Measurements from ENCODE around the gene FCGBP. TPM values are rescaled to one million over a fixed set of nuclear protein-coding genes. Genes with fewer than 3 reads are reported as not detected.
A peak's percentile ranks its signal among the peaks of the same experiment; 100 is the strongest.
"Not testable (repeated sequence)": the region's sequence is repeated elsewhere in the genome, so short reads cannot be mapped to it uniquely, and the experiment has no call there.

Gene FCGBP
- total RNA-seq (2014; rRNA removed; shearing (Covaris generic)) = 0.02 and 0.06 TPM in 2 replicates
- 0.12 TPM in 1 of 2 replicates, not detected in the other for polyA plus RNA-seq (2014; cell fraction: nucleus; rRNA removed)

DNA sequence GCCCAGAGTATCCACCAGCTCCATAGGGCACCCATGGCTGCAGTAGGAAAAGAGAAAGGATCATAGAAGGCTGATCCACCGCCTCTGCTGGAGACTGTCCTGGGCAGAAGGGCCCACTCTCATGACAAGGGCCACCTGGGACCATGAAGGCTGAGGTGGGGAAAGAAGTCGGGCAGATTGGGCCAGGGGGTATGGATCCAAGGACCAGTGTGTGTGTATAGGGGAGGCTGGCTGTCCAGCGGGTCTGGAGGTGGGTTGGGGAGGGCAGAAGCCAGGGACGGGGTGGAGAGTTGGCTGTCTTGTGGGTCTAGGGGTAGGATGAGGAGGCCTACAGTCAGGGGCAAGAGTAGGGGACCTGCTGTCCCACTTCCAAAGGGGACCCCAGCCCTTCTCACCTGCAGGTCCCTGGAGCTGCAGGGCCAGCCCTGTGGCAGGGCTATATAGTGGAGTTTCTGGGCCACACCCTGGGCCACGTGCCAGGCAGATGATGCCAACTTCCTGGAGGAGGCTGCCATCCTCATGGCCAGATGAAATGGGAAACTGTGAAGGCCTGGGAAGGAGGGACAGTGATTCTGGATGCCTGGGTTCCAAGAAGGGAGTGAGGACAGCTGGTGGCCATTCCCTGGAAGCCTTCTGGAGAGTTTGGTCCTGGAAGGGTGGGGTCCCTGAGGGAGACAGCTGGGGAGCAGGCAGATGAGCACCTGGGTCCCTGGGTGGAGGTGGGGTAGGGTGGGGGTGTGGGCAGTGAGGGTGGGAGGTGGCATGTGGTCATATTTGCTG, at the start of gene FCGBP:
TSS of gene FCGBP (minus strand) at position 51 of the 780 bp plus-strand sequence.
- no peak for DNase-seq (ENCODE audit: extremely low read depth, low read depth)

DNA sequence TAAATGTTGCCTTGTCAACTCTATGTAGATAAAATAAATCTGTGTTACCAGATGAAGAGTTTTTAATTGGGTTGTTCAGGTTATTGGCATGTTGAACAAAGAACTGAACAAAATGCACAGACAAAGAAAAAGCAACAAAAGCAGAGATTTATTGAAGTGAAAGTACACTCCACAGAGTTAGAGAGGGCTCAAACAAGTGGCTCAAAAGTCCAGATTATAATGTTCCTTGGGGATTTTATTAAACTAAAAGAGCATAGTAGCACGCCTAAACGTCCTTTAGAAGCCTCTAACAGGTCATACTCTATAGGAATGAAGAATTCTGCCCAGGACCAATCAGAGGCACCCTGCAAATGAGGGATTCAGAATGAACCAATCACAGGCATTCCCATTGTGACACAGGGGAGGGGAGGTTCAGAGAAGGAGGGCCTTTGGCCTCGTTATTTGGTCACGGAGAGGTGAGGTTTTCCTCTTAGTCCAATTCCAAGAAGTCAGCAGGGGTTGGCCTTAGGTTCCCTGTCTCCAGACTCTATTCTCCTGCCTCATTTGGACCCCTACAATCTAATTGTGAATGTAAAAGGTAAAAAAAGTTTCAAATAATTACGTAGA, 49.4 kb upstream of the FCGBP start:
- DNase-seq (ENCODE audit: extremely low read depth, low read depth) = no peak

DNA sequence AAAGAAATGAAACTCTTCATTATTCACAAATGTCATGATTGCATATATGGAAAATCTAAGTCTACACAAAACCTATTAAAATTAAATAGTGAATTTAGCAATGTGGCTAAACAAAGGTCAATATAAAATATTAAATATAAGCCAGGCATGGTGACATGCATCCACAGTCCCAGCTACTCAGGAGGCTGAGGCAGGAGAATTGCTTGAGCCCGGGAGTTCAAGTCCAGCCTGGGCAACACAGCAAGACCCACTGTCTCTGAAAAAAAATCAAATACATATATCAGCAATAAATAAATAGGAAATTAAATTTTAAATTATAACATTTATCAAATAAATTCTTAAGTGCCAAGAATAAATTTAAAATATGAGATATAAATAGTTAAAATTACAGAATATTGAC, 48.4 kb upstream of the FCGBP start:
- DNase-seq (ENCODE audit: extremely low read depth, low read depth) = no peak

DNA sequence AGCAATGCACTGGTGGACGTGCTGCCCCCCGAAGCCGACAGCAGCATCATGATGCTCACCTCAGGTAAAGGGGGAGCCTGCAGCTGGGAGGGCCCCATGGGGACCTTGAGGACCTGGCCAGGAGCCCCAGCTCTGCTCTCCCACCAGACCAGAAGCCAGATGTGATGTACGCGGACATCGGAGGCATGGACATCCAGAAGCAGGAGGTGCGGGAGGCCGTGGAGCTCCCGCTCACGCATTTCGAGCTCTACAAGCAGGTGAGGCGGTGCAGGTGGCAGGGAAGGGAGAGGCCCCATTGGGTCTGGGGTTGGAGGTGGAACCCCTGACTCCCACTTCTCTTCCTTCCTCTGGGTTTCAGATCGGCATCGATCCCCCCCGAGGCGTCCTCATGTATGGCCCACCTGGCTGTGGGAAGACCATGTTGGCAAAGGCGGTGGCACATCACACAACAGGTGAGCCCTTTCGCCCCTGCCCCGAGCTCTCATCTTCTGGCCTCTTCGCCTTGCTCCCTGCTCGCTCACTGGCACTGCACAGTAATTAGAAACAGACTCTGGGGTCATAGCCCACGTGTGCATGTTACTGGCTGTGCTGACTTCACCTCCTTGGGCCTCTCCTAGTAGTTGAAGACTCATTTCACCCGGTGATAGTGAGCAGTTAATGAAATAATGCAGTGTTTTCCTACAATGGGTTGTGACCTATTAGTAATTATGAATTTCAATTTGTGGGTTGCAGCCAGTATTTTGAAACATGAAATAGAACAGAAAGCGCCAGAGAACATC, 40.1 kb upstream of the FCGBP start:
- DNase-seq (ENCODE audit: extremely low read depth, low read depth) = no peak

DNA sequence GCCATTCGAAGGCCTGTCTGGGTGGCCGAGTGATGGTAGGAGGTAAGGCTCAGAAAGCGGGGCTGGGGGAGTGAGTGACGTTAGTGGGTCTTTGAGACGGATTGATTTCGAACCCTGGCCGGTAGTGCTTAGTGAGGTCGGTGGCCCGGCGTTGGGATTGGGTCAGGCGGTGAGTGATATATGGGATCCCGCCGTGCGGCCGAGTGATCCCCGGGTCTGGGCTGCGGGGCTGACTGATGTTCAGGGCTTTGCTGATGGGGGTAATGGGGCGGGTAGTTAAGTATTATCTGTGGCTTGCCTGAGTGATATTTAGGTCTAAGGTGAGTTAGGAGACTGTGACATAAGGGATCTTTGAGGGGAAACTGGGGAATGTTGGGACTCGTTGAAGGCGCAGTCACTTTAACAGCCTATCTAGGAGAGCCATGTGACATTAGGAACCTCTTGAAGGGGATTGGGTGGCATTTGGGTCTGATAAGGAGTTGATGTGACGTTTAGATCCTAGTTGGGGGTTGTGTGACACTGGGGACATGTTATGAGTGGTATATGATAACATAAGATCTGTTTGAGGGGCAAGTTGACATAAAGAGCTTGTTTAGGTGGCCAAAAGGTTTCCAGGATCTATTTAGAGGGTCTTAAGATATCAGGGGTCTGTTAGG, 37.1 kb upstream of the FCGBP start:
- DNase-seq (ENCODE audit: extremely low read depth, low read depth) = no peak

DNA sequence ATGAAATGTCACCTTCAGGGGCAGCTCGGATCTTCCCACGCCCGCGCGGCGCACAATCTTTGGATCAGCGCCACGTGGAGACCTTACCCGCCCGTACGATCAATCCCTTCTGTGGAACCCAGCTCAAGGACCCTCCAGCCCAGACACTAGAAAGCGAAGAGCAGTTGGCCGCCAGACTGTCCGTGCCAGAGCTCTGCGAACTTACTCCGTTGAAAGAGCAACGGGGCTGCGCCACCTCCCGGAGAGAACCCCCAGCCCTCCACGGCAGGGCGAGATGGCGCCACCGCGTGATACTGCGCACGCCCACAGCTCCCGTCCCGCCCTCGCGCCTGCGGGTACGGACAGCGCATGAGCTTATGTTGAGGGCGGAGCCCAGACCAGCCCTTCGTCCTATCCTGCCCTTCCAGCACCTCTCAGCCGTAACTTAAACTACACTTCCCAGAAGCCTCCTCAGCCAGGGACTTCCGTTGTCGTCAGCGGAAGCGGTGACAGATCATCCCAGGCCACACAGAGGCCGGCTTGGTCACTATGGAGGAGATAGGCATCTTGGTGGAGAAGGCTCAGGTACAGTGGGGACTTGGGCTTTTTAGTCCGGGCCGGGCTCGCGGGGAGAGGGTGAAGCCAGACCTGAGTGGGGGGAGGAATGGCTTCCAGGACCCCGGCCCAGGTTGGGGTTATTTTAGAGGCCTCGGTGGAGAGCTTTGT, 36.4 kb upstream of the FCGBP start, which contains the start of gene PSMC4:
TSS of gene PSMC4 (plus strand) at position 491 of the 705 bp plus-strand sequence. CDS start at position 529, 38 bp downstream.
- DNase-seq (ENCODE audit: extremely low read depth, low read depth) = peak; percentile 97

DNA sequence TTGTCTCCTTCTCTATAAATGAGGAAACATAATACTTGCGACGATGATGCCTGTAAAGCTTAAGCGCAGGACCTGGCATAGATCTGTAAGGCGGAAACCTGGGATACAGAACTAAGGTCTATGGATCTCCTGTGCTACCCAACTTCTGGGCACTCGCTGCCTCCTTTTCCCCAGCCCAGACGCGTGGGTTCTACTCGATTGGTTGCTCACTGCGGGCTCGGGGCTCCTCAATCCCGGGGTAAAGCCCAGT, 35.9 kb upstream of the FCGBP start:
- no peak for DNase-seq (ENCODE audit: extremely low read depth, low read depth)

DNA sequence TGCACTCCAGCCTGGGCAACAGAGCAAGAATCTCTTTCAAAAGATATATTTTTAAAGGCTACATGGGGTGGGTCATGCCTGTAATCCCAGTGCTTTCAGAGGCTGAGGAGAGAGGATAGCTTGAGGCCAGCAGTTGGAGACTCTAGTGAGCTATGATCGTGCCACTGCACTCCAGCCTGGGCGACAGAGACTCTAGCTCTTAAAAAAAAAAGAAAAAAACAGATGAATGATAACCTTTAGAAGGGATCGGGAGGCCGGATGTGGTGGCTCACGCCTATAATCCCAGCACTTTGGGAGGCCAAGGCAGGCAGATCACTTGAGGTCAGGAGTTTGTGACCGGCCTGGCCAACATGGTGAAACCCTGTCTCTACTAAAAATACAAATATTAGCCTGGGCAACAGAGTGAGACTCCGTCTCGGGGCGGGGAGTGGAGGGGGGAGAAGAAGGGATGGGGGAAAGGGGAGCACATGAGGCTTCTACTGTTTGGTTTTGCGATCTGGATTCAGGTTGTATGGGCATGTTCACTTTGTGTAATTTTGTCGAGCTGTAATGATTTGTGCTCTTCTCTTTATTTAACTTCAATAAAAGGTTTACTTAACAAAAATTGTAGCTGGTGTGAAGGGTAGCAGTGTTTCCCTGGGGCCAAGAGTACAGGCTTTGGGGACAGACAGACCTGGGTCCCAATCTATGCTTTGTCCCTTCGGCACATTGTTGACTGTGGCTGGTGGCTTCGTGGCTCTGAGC, 35.4 kb upstream of the FCGBP start:
- DNase-seq (ENCODE audit: extremely low read depth, low read depth) = no peak

DNA sequence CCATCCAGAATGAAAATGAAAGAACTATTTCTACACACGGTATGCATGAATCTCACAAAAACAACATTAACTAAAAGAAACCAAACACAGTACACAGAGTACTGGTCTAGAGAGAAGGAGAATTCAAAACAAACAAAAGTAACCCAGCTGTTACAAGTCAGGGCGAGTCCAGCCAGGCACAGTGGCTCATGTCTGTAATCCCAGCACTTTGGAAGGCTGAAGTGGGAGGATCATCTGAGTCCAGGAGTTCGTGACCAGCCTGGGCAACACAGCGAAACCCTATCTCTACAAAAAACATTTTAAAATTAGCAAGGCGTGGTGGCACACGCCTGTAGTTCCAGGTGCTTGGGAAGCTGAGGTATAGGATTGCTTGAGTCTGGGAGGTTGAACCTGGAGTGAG, 34.8 kb upstream of the FCGBP start:
- DNase-seq (ENCODE audit: extremely low read depth, low read depth) = no peak

DNA sequence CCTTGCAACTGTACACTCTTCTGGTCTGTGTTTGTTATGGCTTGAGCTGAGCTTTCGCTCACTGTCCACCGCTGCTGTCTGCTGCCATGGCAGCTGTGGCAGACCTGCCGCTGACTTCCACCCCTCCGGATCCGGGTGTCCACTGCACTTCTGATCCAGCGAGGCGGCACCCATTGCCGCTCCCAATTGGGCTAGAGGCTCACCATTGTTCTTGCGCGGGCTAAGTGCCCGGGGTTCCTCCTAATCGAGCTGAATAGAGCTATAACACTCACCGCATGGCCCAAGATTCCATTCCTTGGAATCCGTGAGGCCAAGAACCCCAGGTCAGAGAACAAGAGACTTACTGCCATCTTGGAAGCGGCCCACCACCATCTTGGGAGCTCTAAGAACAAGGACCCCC, 34.4 kb upstream of the FCGBP start:
- no peak for DNase-seq (ENCODE audit: extremely low read depth, low read depth)

DNA sequence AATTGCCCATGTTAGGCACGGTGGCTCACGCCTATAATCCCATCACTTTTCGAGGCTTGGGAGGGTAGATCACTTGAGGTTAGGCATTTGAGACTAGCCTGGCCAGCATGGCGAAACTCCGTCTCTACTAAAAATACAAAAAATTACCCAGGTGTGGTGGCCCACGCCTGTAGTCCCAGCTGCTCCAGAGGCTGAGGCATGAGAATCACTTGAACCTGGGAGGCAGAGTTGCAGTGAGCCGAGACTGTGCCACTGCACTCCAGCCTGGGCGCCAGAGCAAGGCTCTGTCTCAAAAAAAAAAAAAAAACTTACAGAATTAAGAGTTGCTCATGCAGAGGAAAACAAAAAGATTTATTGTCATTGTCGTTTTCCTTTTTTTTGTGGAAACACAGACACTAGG, 33.1 kb upstream of the FCGBP start:
- DNase-seq (ENCODE audit: extremely low read depth, low read depth) = no peak

DNA sequence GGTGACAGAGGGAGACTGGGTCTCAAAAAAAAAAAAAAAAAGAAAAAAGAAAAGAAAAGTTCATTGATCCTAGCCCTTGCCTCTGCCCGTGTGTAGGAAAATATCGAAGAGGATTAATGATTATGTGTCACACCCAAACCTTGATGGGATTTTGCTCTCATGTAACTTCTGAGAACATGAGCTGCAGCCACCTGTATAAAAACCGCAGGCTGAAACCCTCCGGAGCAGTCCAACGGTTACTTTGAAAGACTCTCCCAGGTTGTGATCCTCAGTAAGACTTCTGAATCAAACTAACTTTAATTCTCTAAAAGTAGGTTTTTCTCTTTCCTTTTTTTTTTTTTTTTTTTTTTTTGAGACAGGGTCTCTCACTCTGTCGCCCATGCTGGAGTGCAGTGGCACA, 32.2 kb upstream of the FCGBP start:
- DNase-seq (ENCODE audit: extremely low read depth, low read depth) = no peak

DNA sequence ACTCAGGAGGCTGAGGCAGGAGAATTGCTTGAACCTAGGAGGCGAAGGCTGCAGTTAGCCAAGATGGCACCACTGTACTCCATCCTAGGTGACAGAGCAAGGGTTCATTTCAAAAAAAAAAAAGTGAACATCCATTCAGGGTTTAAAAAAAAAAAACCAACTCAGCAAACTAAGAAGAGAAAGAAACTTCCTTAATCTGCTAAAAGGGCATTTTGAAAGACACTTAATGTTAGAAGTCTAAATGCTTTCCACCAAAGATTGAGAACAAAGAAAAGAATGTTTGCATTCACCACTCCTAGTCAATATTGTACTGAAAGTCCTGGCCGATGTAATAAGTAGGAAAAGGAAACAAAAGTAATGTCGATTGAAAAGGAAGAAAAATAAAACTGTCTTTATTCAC, 29.5 kb upstream of the FCGBP start:
- DNase-seq (ENCODE audit: extremely low read depth, low read depth) = no peak

DNA sequence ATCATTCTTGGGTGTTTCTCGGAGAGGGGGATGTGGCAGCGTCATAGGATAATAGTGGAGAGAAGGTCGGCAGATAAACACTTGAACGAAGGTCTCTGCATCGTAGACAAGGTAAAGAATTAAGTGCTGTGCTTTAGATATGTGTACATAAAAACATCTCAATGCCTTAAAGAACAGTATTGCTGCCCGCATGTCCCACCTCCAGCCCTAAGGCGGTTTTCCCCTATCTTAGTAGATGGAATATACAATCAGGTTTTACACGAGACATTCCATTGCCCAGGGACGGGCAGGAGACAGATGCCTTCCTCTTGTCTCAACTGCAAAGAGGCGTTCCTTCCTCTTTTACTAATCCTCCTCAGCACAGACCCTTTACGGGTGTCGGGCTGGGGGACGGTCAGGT, 25.0 kb upstream of the FCGBP start:
- not testable (repeated sequence) for DNase-seq (ENCODE audit: extremely low read depth, low read depth)

DNA sequence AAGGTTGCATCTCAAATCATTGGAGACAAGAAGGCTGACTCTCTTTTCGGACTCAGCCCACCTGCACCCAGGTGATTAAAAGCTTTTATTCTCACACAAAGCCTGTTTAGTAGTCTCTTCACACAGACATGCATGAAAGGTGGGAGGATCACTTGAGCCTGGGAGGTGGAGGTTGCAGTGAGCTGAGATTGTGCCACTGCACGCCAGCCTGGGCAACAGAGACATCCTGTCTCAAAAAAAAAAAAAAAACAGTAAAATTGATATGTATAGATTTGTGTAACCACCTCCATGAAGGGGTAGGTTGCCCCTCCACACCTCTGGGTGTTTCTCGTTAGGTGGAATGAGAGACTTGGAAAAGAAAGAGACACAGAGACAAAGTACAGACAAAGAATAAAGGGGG, 24.5 kb upstream of the FCGBP start:
- not testable (repeated sequence) for DNase-seq (ENCODE audit: extremely low read depth, low read depth)

DNA sequence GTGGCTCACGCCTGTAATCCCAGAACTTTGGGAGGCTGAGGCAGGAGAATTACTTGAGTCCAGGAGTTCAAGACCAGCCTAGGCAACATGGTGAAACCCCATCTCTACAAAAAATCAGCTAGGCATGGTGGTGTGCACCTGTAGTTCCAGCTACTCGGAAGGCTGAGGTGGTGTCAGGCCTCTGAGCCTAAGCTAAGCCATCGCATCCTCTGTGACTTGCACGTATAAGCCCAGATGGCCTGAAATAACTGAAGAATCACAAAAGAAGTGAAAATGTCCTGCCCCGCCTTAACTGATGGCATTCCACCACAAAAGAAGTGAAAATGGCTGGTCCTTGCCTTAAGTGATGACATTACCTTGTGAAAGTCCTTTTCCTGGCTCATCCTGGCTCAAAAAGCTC, 23.5 kb upstream of the FCGBP start:
- DNase-seq (ENCODE audit: extremely low read depth, low read depth) = not testable (repeated sequence)

DNA sequence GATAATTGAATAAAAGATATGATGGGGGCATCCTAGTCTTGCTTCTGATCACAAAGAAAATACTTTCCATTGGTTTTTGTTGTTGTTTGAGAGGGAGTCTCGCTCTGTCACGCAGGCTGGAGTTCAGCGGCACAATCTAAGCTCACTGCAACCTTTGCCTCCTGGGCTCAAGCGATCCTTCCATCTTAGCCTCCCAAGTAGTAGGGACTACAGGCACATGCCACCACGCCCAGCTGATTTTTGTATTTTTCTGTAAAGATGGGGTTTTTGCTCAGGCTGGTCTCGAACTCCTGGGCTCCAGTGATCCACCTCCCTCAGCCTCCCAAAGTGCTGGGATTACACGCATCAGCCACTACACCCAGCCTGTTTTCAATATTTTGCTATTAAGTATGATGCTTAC, 19.5 kb upstream of the FCGBP start:
- no peak for DNase-seq (ENCODE audit: extremely low read depth, low read depth)

DNA sequence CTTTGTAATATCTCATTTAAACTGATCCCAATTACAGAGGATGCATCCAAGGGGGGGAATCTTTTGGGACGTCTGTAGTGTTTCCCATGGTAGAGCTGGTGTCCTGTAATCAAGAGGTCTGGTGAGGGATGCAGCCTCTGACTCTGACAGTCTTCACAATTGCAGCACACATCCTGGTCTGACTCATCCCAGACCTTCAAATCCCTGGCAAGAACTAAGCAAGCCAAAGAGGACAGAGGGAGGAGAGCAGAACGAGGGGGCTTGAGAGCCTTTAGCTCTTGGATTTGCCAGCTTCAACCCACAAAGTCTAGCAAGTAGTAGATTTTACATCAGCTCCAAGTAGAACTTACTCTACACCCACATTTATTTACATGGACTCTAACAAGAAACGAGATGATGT, 17.3 kb upstream of the FCGBP start:
- no peak for DNase-seq (ENCODE audit: extremely low read depth, low read depth)

DNA sequence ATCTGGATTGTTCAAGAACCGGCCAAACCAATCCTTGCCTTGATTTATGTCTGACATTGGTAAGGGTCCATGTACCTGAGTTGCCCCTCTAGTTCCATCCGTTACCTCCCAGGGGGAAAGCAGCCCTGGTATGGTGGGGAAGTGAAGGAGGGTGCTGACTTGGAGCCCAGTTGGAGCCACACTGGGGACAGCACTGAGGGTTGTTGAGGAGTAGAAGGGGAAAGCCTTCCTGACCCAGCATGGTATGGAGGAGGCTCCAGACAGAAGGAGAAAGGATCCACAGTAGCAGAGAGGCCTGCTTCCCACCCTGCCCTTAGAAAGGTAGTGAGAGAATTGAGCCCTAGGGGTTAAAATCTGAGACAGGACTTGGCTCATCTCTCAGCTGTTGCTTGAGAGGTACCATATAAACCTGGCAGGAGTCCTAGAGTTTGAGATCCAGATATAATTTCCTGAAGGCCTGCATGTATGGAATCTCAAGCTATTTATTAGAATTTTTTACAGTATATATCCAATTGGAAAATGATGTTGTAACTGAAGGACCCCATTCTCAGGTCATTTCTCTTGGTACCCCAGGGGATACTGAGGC, 16.7 kb upstream of the FCGBP start:
- DNase-seq (ENCODE audit: extremely low read depth, low read depth) = no peak

All from NCI-H460 (cell line).